GM21360 (cell line): ENCODE data around the gene SMC4.
"Not testable (repeated sequence)": the region's sequence is repeated elsewhere in the genome, so short reads cannot be mapped to it uniquely, and the experiment has no call there.

Source experiments
- ATAC-seq: cut with Tn5 transposase; IDR thresholded peaks from one replicate; pipeline ENCODE4 v1.9.1; 2021; ENCODE audit warnings: mild to moderate bottlenecking, moderate library complexity; ENCODE audit not compliant: unreplicated experiment

Gene SMC4

DNA sequence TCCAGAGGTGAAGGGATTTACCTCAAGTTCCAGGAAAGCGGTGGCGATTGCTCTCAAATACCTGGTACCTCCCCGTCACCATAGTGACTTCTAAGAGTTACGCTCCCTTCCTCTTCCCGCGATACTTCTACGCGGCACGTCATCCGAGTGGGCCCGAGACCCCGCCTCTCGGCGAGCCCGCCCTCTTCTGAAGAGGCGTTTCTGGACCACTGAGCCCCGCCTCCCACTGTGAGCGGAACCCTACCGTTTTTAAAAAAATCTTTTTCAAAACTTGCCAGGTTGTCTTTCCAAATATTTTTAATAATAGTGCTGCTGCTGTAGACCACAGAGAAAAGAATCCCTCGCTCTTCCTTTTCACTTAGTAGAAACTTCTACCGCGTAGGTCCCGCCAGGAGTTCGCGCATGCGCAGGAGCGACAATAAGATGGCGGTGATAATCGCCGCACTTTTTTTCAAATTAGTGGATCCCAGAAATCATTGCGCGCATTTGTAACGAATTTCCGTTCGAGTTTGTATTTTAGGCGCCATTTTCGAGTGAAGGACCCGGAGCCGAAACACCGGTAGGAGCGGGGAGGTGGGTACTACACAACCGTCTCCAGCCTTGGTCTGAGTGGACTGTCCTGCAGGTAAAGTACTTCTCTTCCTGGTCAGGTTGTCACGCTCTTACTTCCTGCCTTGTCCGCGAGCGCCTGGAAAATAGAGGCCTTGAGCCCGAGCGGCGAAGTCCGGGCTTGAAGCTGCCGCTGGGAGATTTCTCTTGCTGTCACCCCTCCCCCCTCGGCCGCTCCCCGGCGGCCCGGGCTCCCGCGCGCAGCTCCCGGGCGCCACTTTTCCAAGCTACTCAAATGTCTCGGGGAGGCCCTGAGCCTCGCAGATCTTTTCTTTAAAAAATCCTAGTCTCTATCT, at the start of gene SMC4, which contains the start of gene IFT80:
TSS of gene SMC4 (plus strand) at position 526 of the 905 bp plus-strand sequence. CDS start 1,177 bp downstream, outside the sequence.
TSS of gene IFT80 (minus strand) at position 101 of the 905 bp plus-strand sequence. CDS start 14,625 bp downstream, outside the sequence.
- peak; percentile 96 for ATAC-seq

DNA sequence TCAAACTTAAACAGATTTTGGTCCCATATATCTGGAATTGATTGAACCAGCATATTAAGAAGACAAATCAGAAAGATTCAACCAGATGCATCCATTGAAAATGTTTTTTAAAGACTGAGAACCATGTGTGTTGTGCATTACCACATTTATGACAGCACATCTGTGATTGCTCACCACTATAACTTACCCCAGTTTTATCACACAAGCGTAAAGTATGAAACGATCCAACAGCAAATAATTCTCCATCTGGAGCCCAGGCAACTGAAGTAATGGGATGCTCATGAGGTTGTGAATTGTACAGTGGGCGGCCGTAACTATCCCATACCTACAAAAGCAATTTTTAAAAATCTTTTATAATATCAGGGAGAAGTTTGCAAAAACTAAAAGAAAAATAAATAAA, 43.6 kb upstream of the SMC4 start:
- no peak for ATAC-seq

- not testable (repeated sequence) for ATAC-seq
These were observed 36.6 kb upstream of the SMC4 start for GRCh38 chr3:160362896-160363295.

- ATAC-seq: no peak
These were observed 33.5 kb upstream of the SMC4 start for GRCh38 chr3:160365869-160366522.

DNA sequence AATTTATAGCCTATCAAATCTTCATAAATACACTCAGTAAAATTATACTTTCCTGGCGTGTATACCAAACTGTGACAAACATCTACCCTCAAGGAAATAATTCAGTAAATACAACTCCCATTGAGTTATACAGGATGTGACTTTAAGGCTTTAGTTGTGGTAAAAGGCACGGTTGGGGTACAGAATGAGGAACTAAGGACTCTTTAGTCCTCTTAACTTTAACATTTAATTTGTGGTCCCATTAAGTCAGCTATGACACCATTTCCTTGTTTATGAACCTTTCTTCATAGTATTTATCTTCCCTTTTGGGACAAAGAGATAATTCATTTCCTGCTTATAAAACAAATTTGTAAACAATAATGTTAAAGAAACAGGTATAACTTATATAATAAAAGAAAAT, 30.6 kb upstream of the SMC4 start:
- ATAC-seq: no peak

DNA sequence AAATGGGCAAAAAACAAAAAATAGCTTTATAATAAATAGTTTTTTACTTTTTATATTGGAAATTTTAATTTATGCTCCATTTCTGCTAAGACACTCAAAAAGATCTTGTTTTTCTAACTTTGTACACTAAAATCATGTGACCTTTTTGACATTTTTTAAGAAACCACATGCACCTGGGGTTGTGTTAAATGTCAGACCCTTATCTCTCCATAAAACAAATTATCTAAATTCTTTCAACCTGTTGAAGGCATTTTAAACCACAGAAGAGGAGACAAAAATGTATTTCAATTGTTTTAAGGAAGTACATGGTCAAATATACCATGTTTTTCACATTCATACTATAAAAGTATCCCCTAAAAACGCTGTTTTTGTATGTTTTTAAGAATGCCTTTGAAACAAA, 29.7 kb upstream of the SMC4 start:
- no peak for ATAC-seq

DNA sequence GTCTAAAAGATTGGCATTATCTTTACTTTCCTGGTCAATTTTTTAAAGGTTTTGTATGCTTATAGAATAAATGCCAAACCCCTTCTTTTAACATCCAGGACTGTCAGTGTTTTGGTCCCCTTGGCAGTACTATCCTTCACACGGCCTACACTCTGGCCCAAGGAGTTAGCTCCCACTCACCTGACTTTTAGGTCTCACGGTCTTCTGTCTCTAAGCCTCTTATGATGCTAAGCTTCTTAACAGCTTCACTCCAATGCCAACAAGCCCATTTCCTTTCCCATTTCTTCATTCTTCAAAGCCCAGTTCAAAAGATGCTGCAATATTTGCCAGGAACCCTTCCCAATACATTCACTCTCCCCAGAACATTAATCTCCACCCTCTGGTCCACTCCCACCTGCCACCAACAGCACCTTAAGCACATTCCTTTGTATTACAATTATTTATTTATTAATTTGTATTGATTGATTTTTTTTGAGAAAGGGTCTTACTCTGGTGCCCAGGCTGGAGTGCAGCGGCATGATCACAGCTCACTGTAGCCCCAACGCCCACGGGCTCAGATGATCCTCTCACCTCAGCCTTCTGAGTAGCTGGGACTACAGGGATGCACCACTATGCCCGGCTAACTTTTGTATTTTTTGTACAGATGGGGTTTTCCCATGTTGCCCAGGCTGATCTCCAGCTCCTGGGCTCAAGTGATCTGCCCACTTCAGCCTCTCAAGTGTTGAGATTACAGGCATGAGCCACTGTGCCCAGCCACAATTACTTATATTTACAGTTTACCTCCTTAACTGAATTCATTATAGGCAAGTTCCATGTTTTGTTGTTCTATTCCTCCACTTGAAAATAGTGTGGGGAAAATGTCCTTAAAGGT, 28.2 kb upstream of the SMC4 start:
- ATAC-seq: no peak

- ATAC-seq: no peak
These were observed 26.7 kb upstream of the SMC4 start for GRCh38 chr3:160372780-160373179.

GRCh38 chr3:160373655-160374054, 25.8 kb upstream of the SMC4 start:
- ATAC-seq: no peak

DNA sequence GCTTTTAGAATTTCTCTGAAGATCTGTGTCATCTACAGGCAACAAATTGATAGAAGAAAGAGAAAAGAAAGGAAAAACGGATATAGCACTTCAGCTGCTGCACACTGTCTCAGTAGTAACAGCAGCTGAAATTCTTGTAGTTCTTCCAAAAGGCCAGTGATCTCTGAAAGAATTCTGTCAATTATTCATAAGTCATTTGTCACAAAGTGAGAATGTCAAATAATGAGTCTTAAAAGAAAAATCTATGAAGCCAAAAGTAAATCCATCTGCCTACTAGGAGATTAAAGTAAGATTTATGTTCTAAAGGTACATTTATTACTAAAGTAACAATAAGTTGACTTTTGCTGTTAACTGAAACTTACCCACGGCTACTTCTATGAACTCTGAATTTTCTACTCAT, 25.0 kb upstream of the SMC4 start:
- no peak for ATAC-seq

DNA sequence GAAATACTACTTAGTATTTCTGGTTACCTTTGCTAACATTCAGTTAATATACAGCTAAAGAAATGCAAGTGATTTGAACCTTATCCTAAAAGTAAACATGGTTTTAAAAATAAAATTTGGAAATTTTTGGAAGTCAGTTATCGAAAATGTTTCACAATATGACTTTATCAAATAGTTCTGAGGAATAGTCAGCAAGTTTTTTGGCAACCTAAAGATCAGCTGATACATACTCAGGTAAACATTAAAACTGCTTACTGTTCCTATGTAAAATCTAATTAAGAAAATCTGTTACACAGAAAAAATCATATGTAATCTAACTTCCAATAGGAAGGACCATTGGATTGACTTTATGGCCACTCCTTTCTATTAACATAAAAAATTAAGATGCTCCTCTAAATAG, 24.5 kb upstream of the SMC4 start:
- ATAC-seq: no peak

DNA sequence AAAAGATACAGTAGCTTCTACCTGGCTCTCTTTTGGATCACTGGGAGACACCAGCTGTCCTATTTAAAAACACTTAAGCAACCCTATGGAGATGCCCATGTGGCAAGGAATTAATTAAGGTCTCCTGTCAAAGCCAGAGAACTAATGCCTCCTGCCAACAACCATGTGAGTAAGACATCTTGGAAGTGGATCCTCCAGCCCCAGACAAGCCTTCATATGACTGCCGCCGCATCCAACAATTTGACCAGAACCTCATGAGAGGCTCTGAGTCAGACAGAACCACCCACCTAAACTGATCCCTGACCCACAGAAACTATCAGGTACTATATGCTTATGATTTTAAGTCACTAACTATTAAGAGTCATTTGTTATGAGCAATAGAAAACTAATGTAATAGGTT, 22.8 kb upstream of the SMC4 start:
- ATAC-seq: no peak

DNA sequence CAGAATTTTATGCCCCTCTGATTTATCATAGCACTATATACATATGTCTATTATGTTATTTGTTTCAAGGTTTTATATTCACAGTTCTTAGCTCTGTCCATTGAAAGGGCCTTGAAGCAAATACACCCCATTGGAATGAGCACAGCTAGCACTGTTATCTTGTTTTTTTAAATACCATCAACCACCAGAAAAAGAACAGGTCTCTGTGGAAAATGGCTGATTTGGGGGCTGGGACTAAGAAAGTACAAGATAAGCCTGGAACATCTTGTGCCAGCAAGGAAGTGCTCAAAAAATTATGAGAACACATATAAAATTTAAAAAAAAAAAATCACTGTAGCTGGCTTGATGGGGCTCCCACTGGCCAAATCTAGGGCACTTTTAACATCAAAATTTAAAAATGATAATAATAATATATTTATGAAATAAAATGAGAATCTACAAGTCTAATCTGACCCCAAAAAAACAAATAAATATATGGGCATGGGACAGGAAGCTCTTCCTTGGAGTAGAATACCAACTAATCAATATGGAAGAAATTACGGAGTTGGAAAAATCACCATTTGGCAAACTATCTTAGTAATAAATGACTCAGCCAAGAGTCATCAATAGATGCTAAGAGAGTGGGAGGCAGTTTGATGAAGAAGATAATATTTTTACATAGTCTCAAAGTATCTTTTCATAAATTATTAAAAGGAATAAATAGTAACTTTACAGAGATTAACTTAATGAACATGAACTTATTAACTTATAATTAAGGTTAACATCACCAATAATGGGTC, 20.9 kb upstream of the SMC4 start:
- no peak for ATAC-seq

GRCh38 chr3:160379628-160380214, 19.7 kb upstream of the SMC4 start:
- no peak for ATAC-seq

GRCh38 chr3:160381470-160381869, 18.0 kb upstream of the SMC4 start:
- no peak for ATAC-seq

DNA sequence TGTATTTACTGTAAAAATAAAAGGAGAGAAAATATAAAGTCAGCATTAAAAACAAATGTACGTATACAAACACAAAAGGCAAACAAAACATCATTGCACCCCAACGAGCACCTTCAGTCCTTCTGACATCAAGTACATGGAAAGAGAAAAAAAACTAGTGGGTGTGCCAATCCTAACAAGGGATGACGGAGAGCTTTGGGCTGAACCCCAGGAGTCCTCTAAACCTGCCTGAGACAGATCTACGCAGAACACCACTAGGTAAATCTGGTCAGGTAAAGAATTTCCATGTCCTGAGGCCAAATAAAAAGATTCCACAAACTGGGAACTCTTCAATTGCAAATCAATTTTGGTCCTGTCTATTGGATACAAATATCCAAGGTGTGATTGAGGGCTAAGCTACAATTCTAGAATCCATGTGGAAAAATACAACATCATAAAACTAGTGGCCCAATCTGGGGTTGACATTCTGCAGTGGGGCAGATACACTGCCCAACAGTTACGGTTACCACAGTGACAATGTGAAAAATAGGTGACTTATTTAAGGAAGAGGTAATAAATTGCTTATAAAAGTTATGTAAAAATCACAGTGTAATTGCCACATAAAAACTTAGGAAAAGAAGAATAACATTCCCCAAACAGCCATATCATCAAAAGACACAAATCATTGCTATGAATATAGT, 14.7 kb upstream of the SMC4 start:
- ATAC-seq: no peak

DNA sequence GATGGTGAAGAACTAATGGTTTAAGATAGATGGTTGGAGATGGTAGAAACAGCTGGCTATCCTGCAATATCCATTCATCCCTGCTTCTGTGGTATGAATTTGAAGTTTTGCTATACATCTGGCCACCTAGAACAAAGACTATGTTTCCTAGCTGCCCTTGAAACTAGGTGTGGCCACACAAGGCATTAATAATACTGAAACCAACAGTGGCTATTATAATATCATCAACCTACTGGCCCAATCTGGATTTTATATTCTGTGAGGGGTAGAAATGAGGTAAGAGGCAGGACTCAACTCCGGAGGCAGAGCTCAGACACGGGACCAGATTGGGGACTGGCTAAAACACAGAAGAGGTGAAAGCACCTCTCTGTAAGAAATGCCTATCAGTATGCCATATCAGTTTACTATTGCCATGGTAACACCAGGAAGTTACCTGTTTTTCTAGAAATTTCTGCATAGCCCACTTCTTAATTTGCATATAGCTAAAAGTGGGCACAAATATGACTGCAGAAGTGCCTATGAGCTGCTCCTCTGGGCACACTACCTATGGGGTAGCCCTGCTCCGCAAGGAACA, 8.8 kb upstream of the SMC4 start:
- ATAC-seq: no peak

- ATAC-seq: no peak
These were observed 6.7 kb upstream of the SMC4 start for GRCh38 chr3:160392798-160393197.

GRCh38 chr3:160393346-160394008, 6.0 kb upstream of the SMC4 start:
- no peak for ATAC-seq
